GM12872 (cell line): ENCODE results near the gene ZNF324B.

Source experiments
- CTCF ChIP-seq: IDR thresholded peaks from 3 replicates; pipeline ENCODE4 v1.5.1; 2011; ENCODE audit warnings: low read depth, mild to moderate bottlenecking, low read length, moderate library complexity; ENCODE audit not compliant: insufficient read depth

The ZNF324B gene

DNA sequence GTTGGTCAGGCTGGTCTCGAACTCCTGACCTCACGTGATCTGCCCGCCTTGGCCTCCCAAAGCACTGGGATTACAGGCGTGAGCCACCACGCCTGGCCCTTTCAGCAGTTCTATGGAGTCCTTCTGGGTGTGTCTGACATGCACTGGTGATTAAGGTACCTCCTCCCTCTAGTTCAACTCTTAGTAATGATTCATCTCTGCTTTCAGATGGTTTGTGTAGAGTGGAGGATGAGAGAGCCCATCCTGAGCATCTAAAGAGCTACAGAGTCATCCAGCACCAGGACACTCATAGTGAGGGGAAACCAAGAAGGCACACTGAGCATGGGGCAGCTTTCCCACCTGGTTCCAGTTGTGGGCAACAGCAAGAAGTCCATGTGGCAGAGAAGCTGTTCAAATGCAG is 34.8 kb upstream of the ZNF324B start:
- no peak for TF ChIP-seq CTCF

- no peak for TF ChIP-seq CTCF
These were observed 34.4 kb upstream of the ZNF324B start for GRCh38 chr19:58417071-58417470.

GRCh38 chr19:58428617-58429016 is 22.8 kb upstream of the ZNF324B start:
- TF ChIP-seq CTCF: no peak

DNA sequence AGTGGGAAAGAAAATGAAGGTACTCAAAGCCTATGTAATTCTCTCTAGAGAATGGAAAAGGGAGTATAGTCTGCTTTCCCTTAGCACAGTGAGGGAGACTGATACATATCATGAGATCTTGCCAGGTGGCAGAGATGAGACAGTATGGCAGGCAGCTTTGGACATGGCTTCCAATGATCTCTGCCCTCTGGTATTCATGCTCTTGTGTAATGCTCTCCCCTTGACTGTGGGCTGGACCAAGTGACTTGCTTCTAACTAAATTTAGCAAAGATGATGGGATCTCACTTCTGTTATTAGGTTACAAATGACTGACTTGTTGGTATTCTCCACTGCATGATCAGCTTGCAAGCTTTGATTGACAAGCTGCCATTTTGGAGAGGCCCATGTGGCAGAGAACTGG is 21.7 kb upstream of the ZNF324B start:
- no peak for TF ChIP-seq CTCF

GRCh38 chr19:58434217-58434616 is 17.2 kb upstream of the ZNF324B start:
- TF ChIP-seq CTCF: no peak

DNA sequence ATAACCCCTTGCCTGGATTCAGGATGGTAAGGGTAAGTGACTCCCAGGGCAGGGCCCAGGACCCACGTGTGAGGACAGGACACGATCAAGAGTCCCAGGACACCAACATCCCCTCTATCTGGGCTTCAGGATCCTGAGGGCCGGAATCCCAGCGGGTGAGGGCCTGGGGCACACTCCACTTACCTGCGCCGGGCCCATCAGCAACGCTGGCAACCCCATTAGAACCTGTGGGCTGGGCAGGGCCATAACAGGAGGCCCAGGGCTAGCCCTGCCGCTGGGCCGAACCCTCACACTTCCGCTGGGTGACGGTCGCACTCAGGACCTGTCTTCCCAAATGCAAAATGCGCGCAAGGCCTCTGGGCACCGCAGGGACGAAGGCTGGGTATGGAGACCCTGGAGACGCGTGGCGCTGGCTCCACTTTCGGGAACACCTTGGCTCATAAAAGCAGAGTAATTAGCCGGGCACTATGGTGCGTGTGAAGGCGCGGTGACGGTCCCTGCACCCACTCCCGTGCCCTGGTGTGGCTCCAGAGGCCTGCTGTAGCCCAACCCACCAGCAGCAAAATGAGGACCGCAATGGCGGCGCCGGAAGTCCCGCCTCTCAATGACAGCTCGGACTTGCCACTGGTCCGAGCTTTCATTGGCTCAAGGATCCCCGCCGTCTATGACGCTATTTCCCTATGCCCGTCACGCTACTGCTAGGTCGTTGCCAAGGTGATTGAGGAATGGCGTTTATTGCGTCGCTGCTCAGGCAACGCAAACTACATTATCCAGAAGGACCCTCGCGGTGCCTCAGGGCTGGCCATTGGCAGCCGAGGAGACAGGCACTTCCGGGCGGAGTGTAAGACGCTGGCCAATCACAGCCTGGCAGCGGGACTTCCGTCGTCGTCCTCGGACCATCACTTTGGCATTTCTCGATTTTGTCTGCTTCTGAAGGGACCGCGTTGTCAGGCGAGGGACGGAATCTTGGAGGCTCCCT is 11.6 kb upstream of the ZNF324B start, which contains the start of gene ZNF132:
Gene ZNF132, minus strand, starts transcription at position 578 of the 979 bp plus-strand sequence. Its CDS starts 332 bp downstream, at position 246.
- no peak for TF ChIP-seq CTCF

GRCh38 chr19:58440556-58440955 is 10.9 kb upstream of the ZNF324B start:
- no peak for TF ChIP-seq CTCF
